Kidney capillary endothelial cell (primary cell): Measurements from ENCODE around the gene ADAMTS8.

Experiments used
- DNase-seq: peaks from one replicate; pipeline ENCODE4 v3.0.0-alpha.2; 2018; ENCODE audit warnings: low spot score

Gene ADAMTS8

GRCh38 chr11:130462101-130462885 lies 33.9 kb upstream of the ADAMTS8 start:
- no peak for DNase-seq

DNA sequence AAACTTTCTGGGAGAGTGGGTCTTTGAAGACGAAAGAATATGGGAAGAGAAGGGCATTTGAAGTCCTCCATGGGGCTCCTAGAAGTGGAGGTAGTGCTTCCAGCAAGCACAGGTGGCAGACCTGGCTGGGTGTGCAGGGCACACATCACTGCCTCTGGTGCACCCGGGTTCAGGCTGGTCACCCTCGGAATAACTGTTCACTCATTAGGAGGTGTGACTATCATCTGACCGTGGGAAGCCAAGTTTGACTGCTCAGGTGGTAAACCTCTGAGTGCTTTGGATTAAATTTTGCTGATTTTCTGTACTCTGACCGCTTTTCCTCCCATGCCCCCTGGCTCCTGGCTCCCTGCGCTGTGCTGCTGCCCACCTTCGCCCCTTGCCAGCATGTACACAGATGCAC lies 31.1 kb upstream of the ADAMTS8 start:
- DNase-seq = no peak

GRCh38 chr11:130458410-130458729 lies 30.0 kb upstream of the ADAMTS8 start:
- no peak for DNase-seq

GRCh38 chr11:130457623-130458409 lies 29.4 kb upstream of the ADAMTS8 start:
- DNase-seq = no peak

DNA sequence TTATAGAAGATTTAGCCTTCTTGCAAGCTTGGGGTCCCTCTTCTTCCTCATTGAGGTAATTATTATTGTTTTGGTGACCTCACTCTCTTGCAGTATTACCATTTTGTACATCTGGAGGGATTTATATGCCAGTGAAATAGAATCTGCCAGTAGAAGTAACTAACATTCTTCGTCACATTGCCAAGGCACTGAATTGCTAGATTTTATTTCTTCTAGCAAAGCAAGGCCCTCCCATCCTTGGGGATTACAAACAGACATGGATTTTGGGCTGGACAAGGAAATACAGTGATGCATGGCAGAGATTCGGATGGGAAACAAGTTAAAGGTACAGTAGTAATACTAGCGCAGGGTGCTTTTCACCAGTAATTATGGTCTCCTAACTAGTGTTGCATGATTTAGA lies 27.9 kb upstream of the ADAMTS8 start:
- DNase-seq = no peak

- DNase-seq = no peak
These were observed 27.2 kb upstream of the ADAMTS8 start for GRCh38 chr11:130455483-130456127.

- no peak for DNase-seq
These were observed 26.3 kb upstream of the ADAMTS8 start for GRCh38 chr11:130454491-130455252.

DNA sequence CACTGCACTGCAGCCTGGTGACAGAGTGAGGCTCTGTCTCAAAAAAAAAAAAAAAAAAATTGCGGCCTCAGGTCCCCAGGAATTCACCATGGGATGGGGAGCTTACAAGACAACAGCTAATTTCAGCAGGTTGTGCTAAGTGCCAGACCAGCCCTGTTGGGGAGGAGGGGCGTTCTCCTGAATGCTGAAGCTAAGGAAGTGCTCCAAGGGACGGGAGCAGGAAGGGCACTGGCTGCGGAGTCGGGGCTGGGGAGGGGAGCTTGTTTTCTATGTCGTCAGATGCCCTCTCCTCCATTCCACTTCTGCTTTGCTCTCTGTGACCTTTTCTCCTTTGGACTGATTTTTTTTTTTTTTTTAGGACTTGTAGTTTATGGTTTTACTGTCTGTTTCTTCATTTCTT lies 24.5 kb upstream of the ADAMTS8 start:
- DNase-seq = no peak

- DNase-seq = no peak
These were observed 23.8 kb upstream of the ADAMTS8 start for GRCh38 chr11:130452176-130452575.

DNA sequence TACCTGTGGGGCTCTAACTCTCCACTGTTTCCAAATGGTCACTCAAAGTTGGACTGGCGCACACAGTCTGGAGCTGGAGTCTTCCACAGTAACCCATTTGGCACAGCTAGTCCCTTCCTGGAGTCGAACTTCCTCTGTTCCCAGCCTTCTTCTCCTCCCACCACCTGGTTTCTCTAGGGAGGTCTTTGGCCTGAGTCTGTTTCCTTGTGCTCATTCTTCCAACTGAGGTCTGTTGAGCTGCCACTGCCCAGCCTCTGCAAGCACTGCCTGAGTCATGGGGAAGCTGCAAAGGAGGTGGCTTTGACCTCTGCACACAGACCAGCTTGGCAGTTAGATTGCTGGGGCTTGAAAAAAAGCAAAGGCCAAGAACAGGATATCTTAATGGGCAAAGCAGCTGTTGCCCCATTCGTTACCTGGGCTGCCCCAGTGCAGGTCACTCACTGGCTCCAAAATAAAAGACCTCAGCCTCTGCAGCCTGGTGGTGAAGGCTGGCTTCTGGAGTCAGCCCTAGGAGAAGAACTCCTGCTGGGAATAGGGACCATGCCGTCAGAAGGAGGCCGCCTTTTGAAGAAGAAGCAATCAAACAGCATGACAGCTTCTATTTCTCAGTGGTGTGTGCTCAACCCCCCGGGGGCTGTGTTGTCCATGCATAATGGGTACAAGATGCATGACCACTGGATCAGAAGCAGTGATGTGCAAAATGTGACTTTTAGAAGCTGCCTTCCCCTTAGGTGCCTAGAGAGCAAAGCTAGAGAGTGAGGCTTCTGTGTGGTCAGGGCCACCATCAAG lies 23.0 kb upstream of the ADAMTS8 start:
- DNase-seq = no peak

DNA sequence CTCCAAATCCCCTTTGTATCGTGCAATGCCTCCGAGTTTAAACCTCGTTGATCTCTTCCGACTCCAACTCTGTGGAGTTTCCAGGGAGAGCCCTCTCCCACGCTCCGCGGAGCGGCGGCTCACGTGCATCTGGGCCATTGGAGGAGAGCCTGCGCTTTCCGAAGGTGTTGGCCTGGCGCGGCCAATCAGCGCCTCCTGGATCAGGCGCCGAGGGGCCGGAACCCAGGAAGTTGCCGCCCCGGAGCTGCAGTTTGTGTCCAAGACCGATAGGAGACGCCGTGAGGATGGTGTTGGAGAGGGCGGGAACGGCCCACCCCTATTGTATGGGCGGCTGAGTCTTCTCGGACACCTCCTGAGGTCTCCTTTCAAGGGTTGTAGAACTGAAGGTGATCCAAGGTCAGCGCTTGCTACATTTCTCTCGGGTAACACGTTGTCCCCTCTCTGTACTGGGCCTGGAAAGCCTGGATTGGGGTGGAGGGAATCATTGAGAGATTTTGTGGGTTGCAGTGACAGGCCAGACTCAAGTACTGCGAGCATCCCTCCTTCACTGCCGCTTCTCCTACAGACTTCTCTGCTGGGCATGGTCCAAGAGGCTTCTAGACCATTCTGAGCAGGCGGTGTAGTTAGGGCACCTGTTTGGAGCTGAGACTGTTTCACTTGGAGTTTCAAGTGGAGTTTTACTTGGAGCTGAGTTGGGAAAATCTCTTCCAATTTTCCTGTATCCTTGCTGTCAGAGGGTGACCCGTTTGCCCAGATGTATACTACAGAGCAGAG lies 21.8 kb upstream of the ADAMTS8 start:
- DNase-seq = no peak

GRCh38 chr11:130449310-130449990 lies 21.0 kb upstream of the ADAMTS8 start:
- DNase-seq = no peak

DNA sequence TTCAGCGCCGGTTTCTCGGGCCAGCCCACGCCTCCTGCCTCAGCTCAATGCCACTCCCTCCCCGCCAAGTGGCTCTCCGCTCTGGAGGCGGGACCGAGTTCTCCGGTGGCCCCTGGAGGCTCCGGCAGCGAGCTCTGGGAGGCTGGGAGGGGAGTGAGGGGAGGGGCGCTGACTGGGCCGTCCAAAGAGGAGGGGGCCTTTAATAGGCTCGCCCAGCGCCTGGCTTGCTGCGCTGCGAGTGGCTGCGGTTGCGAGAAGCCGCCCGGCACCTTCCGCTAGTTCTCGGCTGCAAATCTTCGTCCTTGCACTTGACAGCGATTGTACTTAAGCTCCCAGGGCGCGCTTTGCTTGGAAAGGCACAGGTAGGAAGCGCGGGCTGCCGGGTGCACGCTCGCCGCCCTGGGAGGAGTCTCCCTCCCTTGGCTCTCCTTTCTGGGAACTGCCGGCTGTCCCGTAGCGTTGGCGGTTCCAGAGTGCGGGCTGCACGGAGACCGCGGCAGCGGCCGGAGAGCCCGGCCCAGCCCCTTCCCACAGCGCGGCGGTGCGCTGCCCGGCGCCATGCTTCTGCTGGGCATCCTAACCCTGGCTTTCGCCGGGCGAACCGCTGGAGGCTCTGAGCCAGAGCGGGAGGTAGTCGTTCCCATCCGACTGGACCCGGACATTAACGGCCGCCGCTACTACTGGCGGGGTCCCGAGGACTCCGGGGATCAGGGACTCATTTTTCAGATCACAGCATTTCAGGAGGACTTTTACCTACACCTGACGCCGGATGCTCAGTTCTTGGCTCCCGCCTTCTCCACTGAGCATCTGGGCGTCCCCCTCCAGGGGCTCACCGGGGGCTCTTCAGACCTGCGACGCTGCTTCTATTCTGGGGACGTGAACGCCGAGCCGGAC lies 20.3 kb upstream of the ADAMTS8 start, which contains the start of gene ADAMTS15:
TSS of gene ADAMTS15 (plus strand) at position 230 of the 894 bp plus-strand sequence. CDS start at position 559, 329 bp downstream.
- no peak for DNase-seq

- DNase-seq = no peak
These were observed 19.6 kb upstream of the ADAMTS8 start for GRCh38 chr11:130448039-130448415.

GRCh38 chr11:130445788-130446187 lies 17.4 kb upstream of the ADAMTS8 start:
- no peak for DNase-seq

DNA sequence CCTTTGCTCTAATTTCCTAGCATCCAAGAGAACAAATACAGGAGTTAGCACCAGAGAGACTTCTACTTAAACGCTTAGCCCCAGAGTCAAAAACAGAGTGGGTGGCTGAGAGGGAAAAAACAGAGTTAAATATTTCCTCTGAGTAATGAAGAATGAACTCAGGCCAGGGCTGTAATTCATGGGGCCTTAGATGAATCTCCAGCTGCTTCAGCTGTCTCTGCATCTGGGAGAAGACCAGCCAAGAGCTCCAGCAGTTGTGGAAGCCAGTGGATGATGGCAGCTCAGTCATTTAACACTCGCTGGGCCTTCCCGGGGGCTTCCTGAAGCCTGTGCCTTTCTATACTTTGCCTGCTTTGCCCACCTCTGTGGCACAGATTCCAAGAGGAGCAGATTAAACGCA lies 14.3 kb upstream of the ADAMTS8 start:
- no peak for DNase-seq

DNA sequence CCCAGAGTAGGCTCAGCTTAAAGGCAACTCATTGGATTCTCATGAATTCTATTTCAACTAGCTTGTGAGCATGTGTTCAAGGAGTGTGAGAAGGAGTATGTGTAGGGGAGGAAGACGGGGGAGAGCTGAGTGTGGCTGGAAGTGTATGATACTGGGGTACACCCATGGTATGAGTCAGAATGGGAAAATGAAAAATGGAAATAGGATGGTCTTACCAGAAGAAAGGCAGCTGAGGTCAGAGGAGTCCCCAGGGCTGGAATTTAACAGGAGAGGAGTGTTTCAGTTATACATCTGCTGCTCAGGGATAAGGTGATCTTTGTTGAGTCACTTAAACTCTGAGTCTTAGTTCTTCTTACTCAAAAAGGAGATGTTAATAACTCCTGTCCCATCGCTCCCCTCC lies 13.3 kb upstream of the ADAMTS8 start:
- no peak for DNase-seq

- DNase-seq = no peak
These were observed 11.5 kb upstream of the ADAMTS8 start for GRCh38 chr11:130439876-130440275.

DNA sequence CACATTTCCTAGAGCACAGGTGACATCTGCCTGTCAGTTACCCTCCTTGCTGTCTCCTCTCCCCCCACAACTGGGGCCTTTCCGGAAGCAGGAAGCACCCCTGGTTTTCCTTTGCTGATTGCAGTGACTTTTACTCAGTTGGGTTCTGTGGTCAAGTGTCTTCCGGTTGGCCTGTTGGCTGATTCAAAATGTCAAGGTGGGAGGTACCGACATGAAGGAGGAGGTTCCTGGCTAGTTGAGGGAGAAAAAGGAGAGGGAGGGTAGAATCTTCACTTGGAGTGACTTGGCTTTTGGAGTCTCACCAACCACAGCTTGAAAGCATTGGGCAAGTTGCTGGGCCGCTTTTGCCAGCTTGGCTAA lies 10.7 kb upstream of the ADAMTS8 start:
- no peak for DNase-seq
